HG03097 (cell line): ENCODE measurements around the gene MTCH1.

Experiments used
- ATAC-seq: cut with Tn5 transposase; IDR thresholded peaks from one replicate; pipeline ENCODE4 v1.9.1; 2021; ENCODE audit not compliant: unreplicated experiment, low FRiP score

The MTCH1 gene

DNA sequence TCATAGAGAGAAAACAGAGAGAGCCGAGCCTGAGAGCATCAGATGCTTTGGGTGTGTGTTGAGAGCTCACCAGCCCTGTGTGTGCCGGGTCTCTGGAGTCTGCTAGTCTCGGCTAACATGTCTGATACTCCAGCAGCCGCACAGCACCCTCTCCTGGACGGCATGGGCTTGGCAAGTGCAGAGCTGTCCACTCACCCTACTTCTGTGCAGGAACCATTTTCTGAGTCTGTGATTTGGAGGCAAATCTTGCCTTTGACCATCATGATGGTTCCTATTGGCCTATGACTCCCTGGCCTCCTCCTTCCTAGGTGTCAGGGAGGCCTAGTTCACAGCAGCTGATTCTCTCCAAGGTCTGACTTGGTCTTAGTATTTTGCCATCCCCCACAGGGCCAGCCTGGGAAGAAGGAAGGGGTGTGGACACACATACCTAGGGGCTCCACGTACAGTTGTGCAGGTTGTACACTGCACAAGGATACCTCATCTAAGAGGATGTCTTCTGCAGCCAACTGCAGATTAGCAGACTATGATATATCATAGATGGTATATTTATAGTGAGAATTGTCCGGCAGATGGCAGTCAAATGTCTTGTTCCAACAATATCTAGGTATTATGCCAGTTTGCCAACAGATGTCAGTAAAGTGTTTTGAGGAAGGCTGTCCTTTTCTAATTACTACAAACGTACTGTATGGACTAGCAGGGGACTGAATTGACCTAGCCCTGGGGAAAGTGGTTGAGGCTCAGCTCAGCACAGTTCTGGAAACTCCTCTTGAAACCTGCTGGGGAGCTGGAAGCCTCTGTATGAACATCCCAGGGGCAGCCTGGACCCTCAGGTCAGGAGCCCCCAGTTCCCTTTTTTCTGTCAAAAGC, 32.4 kb upstream of the MTCH1 start:
- ATAC-seq: peak; percentile 78

DNA sequence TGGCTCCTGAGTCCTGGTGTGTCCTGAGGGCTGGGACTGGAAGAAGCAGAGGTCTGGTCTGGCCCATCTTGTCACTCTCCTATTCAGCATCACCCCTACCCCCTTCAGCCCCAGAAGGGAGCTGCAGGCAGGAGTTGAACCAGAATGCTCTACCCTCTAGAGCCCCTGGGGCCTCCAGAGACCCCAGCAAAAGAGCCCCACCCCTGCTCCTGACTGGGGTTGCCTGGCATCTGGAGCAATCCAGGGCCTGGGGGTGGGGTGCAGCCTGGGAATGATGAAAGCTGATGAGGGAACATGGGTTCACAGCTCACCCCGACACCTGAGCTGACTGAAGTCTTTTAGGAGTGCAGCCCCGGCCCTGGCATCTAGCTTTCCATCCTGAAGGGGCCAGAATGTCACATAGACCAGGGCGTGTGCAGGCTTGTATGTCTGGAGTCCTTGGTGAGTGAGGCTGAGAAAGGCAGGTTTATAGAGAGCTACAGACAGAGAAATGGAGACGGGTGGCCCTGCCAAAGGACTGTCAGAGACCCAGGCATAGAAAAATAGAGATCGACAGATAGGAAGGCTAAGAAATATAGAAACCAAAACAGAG, 31.7 kb upstream of the MTCH1 start:
- ATAC-seq: no peak

DNA sequence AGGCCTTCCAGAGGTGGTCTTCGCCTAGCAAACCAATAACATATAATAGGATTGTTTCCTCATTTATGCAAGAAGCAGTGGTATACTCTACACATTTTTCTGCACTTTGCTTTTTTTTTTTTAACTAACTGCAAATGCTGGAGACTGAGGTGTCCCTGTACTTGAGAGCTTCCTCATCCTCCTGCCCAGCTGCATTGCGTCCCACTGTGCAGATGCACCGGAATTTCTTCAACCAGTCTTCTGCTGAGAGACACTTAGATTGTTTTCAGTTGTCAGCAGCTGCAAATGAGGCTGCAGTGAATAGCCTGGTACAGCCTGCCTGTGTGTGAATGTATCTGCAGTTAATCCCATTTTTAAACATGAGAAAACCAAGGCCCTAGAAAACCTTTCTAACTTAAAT, 31.0 kb upstream of the MTCH1 start:
- no peak for ATAC-seq

DNA sequence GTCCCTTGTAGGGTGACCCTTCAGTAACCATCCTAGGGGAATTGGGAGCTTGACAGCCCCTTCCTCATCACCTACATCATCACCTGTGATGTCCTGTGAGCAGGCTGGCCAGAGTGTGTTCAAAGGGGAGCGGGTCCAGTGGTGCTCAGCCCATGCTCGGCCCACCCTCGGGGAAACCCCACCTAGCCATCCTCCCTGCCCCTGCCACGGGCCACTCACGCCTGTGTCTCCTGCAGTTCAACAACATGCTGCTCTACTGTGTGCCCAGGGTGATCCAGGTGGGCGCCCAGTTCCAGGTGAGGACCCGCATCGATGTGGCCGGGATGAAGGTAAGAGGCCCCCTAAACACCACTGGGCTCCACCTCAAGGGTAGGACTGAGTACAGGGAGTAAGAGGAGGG, 29.5 kb upstream of the MTCH1 start:
- ATAC-seq: no peak

DNA sequence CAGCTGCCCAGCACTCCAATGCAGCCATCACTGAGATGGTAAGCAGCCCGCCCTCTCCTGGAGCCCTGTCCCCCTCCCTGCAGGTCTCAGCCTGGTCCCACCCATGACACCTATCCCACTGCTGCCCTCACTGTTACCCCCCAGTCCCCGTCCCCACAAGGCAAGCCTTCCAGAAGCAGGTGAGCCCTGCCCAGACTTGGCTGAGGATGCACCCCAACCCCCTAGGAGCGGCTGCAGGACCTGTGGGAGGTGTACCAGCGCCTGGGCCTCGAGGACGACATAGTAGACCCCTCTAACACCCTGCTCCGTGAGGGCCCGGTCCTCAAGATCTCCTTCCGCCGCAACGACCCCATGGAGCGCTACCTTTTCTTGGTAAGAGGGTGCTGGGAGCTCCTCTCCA, 28.7 kb upstream of the MTCH1 start:
- ATAC-seq: no peak

DNA sequence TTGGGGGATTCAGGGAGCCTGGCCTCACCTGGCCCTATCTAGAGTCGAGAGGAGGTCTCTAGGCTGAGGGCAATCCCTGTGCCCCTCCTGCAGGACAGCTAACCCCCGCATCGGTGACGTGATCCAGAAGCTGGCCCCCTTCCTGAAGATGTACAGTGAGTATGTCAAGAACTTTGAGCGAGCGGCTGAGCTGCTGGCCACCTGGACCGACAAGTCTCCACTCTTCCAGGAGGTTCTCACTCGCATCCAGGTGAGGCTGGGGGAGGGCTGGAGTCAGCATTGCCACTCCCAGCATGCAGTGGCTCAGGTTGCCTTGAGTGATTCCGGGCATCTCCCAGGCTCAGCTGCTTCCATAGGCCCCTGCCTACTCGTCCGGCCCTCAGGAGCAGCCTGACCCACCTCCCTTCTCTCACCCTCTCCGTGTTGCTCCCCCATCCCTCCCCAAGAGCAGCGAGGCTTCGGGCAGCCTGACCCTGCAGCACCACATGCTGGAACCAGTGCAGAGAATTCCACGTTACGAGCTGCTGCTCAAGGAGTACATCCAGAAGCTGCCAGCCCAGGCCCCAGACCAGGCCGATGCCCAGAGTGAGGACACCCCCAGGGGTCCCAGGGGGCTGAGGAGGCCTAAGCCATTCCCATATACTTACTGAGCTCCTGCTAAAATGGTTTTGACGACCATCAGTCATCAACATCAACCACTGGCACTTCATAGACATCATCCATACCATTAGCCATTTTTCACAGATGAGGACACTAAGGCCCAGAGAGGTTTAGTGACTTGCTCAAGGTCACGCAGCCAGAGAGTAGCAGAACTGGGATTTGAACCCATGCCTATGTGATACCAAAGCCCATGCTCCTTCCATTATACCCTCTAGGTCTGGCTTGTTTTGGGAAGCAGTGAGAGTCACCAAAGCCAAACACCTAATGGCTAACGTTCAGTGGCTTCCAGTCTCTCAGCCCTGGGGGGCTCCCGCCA, 27.8 kb upstream of the MTCH1 start:
- ATAC-seq: no peak

DNA sequence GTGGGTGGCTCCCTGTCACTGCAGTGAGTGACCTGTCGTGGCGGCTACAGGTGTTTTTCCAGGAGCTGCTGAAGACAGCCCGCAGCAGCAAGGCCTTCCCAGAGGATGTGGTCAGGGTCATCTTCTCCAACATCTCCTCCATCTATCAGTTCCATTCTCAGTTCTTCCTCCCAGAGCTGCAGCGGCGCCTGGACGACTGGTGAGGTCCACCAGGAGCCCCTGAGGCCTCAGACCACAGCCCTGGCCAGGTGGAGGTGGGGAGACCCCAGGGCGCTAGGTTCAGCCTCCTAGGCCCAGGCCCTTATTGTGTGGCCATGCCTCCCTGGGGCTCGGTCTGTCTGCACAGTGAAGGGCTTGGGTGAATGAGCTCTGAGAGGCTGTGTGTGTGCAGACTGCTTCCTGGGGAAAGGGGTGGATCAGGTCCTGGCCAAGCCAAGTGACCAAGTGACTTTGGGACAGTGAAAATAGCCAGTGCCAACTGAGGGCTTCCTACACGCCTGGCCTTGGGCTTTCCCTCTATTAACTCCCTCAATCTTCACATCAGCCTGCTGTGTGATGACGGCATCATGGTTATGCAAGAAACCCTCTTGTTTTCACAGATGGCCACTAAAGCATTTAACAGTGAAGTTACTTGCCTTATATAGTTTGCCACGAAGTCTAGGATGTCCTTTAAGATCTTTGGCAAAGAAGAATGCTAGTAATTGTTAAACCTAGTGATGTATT, 25.8 kb upstream of the MTCH1 start:
- ATAC-seq: no peak

DNA sequence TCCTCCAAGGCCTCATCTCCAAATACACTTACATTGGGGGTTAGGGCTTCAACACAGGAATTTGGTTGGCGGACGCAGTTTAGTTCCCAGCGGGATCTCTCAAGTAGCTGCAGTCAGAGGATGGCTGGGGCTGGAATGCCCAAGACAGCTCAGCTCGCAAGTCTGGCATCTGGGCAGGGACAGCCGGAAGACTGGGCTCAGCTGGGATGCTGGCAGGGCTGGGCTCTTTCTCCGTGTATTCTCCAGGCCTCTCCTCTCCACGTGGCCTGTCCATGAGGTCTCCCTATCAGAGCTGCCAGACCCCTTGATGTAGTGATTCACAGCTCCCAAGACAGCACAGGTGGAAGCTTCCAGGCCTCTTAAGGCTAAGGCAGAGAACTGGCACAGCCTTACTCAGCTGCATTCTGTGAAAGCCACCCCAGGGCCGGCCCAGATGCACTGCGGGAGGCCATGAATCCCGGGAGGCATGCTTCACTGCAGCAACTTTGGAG, 24.5 kb upstream of the MTCH1 start:
- ATAC-seq: no peak

DNA sequence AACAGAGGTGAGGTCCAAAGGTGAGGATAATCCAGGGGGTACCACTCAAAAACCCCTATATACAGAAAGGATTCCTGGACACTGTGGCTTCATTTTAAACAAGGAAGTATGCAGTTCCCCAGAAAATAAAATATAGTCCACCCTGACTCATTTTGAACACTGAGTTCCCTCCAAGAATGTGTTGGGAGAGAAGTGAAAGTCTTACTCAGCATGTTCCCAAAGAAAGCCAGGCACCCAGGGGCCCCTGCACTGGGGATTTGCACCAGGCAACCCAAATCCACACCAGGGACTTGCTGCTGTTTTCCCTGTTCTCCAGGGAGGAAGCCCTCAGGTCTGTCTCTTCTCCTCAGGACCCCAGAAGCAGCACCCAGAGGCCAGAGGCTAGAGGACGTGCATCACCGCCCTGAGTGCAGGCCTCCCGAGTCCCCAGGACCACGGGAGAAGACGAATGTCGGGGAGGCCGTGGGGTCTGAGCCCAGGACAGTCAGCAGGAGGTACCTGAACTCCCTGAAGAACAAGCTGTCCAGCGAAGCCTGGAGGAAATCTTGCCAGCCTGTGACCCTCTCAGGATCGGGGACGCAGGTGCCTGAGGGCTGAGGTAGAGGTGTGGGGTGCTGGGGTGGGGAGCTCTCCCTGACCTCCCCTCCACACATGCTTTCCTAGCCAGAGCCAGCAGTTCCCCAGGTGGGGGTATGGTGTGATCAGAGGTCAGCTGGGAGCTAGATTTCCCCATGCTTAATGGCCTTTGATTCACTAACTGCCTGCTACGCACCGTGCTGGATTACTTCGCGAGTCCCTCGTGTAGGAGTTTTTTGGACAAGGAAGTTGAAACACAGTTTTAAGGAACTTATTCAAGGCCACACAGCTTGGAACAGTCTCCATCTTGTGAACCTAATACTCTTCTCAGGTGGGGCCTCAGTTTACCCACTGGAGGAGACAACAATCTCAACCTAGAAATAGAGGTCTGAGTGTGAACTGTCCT, 22.8 kb upstream of the MTCH1 start:
- ATAC-seq: no peak

DNA sequence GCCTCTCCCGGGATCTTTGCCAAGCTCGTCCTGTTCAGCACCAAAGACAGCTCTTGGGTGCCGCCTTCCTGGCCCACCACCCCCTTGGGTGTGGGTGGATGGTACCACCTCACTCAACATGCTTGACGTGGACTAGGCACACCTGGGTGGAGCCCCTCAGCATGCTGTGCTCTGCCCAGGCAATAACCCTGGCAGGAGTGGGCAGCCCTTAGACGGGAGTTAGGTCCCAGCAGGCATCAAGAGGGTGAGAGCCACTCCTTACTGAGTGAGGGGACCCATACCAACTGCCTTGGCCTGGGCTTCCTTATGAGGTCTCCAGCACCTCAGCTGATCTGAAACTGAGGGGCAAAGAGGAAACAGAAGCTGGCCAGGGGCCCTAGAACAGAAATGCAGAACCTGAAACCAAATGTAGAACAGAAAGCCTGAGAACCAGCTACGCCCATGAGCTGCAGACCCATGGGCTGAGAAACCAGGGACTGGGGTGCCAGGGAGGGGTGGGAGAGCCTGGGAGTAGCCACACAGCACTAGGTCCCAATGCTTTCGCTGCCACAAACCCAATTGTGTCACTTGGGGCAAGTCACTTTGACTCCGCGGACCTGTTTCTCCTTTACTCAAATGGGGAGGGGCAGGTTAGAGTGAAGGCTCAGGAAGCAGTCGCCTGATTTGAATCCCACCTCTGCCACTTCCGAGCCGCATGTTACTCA, 21.5 kb upstream of the MTCH1 start:
- ATAC-seq: peak; percentile 28

DNA sequence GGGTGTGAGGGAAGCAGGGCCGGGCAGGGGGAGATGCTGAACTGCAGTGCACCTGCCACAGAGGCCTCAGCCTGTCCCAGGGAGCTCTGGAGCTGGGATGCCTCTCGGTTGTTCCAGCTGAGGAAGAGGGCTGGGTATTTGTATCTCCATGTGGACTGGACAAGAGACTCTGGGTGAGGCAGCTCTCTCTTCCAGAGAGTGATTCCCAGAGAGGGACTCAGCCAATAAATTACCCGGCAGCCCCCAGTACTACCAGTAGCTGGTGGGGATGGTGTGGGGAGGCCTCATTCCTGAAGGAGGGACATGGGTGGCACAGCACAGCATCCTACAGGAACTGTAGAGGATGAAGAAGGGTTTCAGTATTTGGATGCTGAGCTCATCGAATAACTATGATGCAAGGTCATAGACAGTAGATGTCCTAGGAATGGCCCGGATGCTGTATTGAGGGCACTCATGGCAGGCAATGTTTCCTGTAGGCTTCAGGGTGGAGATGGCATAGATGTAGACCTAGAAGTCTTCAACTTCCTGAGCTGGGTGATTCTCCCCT, 20.9 kb upstream of the MTCH1 start:
- ATAC-seq: peak; percentile 2

DNA sequence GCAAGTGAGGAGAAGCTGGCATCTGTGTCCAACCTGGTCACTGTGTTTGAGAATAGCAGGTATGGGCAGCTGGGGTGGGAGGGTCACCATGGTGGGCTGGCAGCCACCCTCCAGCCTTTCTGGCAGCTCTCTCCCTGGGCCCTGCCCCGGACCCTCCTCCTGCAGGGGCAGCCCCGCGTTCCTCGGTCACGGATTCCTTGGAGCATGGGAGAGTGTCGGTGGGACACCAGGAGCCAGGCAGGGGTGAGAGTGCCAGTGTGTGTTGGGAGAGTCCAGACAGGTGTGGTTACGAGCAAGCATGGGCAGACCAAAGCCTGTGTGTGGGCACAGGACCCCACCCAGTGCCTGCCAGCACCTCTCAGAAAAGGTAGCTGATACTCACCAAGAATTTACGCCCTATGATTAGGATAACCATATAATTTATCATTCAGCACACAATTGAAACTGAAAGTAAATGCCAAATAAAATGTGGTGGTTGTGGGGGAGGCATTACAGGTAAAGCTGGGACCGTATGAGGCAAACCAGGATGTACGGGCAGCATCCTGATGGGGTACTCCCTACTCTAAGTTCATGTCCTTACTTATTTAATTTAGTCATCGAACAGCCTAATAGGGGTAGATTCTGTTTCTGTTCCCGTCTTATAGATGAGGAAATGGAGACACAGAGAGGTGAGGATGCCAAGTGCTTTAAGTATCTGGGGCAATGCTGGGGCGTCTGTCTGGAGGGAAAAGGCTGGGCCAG, 20.0 kb upstream of the MTCH1 start:
- ATAC-seq: no peak

DNA sequence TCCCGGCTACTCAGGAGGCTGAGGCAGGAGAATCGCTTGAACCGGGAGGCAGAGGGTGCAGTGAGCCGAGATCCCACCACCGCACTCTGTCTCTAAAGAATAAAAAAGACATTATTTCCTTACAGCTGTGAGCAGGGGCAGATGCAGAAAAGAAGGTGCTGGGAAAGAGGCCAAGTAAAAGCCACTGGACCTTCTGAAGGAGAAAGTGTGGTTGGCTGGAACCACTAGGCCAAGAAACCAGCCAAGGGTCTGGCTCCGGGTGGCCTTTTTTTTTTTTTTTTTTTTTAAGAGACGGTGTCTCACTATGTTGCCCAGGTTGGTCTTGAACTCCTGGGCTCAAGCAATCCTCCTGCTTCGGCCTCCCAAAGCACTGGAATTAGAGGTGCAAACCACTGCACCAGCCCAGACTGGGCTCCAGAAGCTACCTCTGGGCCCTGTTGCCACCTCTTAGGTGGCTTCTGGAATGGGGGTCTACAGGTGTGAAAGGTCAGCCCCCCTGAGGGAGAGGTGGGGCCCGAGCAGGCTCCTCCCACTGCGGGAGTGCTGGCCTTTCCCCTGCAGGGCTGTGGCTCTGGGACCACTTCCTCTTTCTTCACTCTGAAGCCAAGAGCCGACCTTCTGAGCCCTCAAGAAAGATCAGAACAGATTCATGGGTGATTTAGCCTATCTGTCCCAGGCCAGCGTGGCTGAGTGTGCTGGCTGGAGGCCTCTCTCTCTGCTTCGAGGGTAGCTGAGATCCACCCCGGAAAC, 19.2 kb upstream of the MTCH1 start, which contains the start of gene FGD2:
Gene FGD2 (plus strand): TSS at position 595 of the 750 bp plus-strand sequence. CDS start 163 bp downstream, outside the sequence.
- ATAC-seq: no peak

DNA sequence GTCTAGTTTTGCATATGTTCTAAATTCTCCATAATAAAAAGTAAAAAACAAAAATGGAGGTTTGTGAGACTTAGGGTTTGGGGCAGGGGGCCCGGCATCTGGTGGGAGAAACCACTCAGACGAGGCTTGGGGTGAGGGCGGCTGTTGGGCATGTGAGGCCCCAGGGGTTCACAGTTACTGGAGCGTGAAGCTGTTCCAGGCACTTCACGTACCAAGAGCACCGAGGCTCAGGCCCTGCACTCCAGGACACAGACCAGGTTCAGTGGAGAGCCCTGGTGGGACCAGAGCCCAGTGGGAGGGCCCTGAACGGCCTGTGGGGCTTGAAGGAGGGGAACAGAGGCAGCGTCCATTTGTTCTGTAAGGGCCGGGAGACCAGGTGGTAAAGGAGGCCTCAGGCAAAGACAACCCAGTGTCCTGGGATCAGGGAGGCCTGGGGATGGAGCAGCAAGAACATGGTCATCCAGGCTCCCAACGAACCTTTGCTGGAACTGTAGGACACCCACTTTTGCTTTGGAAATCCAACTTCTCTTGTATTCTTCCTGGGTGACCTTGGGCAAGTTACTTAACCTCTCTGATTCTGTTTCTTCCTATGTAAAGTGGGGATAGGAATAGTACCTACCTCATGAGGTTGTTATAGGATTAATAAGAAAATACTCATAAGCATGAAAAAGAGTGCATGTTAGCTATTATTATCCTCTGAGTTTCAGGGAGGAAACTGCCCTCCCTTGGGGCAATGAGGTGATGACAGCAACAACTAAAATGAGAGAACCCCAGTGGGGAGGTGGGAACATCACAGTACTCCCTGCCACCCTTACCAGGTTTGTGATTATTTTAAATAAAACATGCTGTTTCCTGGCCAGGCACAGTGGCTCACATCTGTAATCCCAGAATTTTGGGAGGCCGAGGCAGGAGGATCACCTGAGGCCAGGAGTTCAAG, 18.3 kb upstream of the MTCH1 start:
- ATAC-seq: no peak

DNA sequence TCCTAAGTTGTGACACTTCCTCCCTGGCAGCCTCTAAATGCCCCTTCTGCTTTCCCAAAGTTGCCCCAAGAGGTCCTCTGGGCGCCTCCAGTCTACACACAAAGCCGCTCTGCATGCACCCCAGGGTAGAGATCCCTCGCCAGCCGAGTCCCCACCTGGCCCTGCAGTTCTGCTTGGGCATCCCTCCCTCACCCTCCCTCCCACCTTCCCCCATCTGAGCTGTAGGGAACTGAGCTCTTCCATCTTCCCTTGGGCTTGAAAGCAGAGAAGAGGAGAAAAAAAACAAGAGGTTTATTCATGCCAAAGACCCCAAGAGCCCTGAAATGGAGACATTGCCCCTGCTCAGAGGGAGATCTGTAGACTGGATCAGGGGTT, 13.7 kb upstream of the MTCH1 start:
- no peak for ATAC-seq
